Measurements from ENCODE around the gene ATXN7. TPM values are rescaled to one million over a fixed set of nuclear protein-coding genes. Genes with fewer than 3 reads are reported as not detected.

The ATXN7 gene
- polyA plus RNA-seq, 3 donors from 2014 or later, result 5.5 to 11.3 (median 6.0) TPM

- peak overlapping the region in 2 of 5 donors; percentile 32 to 44 for H3K4me3 Mint-ChIP-seq
- no peak for DNase-seq
- H3K36me3 Mint-ChIP-seq, result peaks cover 0 to 4% (median 0%) of the 10 kb centered on the region in 3 donors
- no peaks in the 10 kb centered on the region for H3K9me3 Mint-ChIP-seq
- peaks cover 61 to 91% of the 10 kb centered on the region in 2 donors for H3K4me1 Mint-ChIP-seq
- H3K27me3 Mint-ChIP-seq (ENCODE audit: low read depth in 3 of 3), result peaks cover 0 to 2% (median 0%) of the 10 kb centered on the region in 3 donors
- peak overlapping the region; percentile 42 to 66 (median 54) for H3K27ac Mint-ChIP-seq
These were observed 11.1 kb downstream of the ATXN7 start for GRCh38 chr3:63874769-63875168.

GRCh38 chr3:63875510-63875909 is 11.8 kb downstream of the ATXN7 start:
- Mint-ChIP-seq H3K36me3 (peaks cover 0 to 4% (median 0%) of the 10 kb centered on the region in 3 donors), H3K9me3 (no peaks in the 10 kb centered on the region), H3K4me3 (peak overlapping the region in 2 of 5 donors; percentile 2 to 27), H3K4me1 (peaks cover 65 to 90% of the 10 kb centered on the region in 2 donors), H3K27me3 (ENCODE audit: low read depth in 3 of 3) (peaks cover 0 to 2% (median 0%) of the 10 kb centered on the region in 3 donors), H3K27ac (peak overlapping the region in 5 of 6 donors; percentile 2 to 73 (median 46))
- DNase-seq, result no peak

GRCh38 chr3:63876260-63876659 is 12.6 kb downstream of the ATXN7 start:
- Mint-ChIP-seq H3K36me3 (peaks cover 0 to 4% (median 0%) of the 10 kb centered on the region in 3 donors), H3K9me3 (no peaks in the 10 kb centered on the region), H3K4me1 (peaks cover 67 to 91% of the 10 kb centered on the region in 2 donors), H3K4me3 (no peak overlapping the region), H3K27me3 (ENCODE audit: low read depth in 3 of 3) (peaks cover 0 to 2% (median 0%) of the 10 kb centered on the region in 3 donors), H3K27ac (peak overlapping the region in 1 of 6 donors; percentile 17)
- no peak for DNase-seq

- no peaks in the 10 kb centered on the region for H3K9me3 Mint-ChIP-seq
- H3K4me3 Mint-ChIP-seq, result no peak overlapping the region
- DNase-seq, result no peak
- peaks cover 0 to 2% (median 0%) of the 10 kb centered on the region in 3 donors for H3K27me3 Mint-ChIP-seq (ENCODE audit: low read depth in 3 of 3)
- H3K36me3 Mint-ChIP-seq, result peaks cover 0 to 4% (median 0%) of the 10 kb centered on the region in 3 donors
- H3K27ac Mint-ChIP-seq, result peak overlapping the region; percentile 1 to 66 (median 26)
- H3K4me1 Mint-ChIP-seq, result peaks cover 62 to 88% of the 10 kb centered on the region in 2 donors
These were observed 14.2 kb downstream of the ATXN7 start for GRCh38 chr3:63877737-63878393.

GRCh38 chr3:63878394-63879060 is 14.9 kb downstream of the ATXN7 start:
- Mint-ChIP-seq H3K27me3 (ENCODE audit: low read depth in 3 of 3) (peaks cover 0 to 2% (median 0%) of the 10 kb centered on the region in 3 donors), H3K9me3 (no peaks in the 10 kb centered on the region), H3K27ac (peak overlapping the region; percentile 1 to 67 (median 24)), H3K4me3 (no peak overlapping the region), H3K36me3 (peaks cover 0 to 4% (median 0%) of the 10 kb centered on the region in 3 donors), H3K4me1 (peaks cover 61 to 88% of the 10 kb centered on the region in 2 donors)
- no peak for DNase-seq

- no peaks in the 10 kb centered on the region for H3K9me3 Mint-ChIP-seq
- peaks cover 0 to 2% (median 0%) of the 10 kb centered on the region in 3 donors for H3K27me3 Mint-ChIP-seq (ENCODE audit: low read depth in 3 of 3)
- H3K36me3 Mint-ChIP-seq, result peaks cover 0 to under 1% (median 0%) of the 10 kb centered on the region in 3 donors
- DNase-seq, result no peak
- H3K27ac Mint-ChIP-seq, result peak overlapping the region in 3 of 6 donors; percentile 9 to 55 (median 36)
- H3K4me3 Mint-ChIP-seq, result no peak overlapping the region
- H3K4me1 Mint-ChIP-seq, result peaks cover 52 to 87% of the 10 kb centered on the region in 2 donors
These were observed 17.0 kb downstream of the ATXN7 start for GRCh38 chr3:63880653-63881052.

GRCh38 chr3:63886858-63887257 is 23.2 kb downstream of the ATXN7 start:
- H3K4me1 Mint-ChIP-seq, result peaks cover 25 to 68% of the 10 kb centered on the region in 2 donors

GRCh38 chr3:63891518-63891917 is 27.9 kb downstream of the ATXN7 start:
- Mint-ChIP-seq H3K27ac (no peak overlapping the region), H3K4me1 (peaks cover 29 to 56% of the 10 kb centered on the region in 2 donors), H3K9me3 (no peaks in the 10 kb centered on the region), H3K4me3 (no peak overlapping the region), H3K36me3 (peaks cover 0 to 4% (median 0%) of the 10 kb centered on the region in 3 donors), H3K27me3 (ENCODE audit: low read depth in 3 of 3) (peaks cover 0 to 2% (median 0%) of the 10 kb centered on the region in 3 donors)
- no peak for DNase-seq

More at GRCh38 chr3:63886858-63887257, 23.2 kb downstream of the ATXN7 start:
- Mint-ChIP-seq H3K4me3 (no peak overlapping the region), H3K27ac (peak overlapping the region in 4 of 6 donors; percentile 23 to 77 (median 44)), H3K9me3 (no peaks in the 10 kb centered on the region), H3K27me3 (ENCODE audit: low read depth in 3 of 3) (no peaks in the 10 kb centered on the region), H3K36me3 (peaks cover 0 to 4% (median 0%) of the 10 kb centered on the region in 3 donors)
- no peak for DNase-seq

- Mint-ChIP-seq H3K4me1 (peaks cover 23 to 59% of the 10 kb centered on the region in 2 donors), H3K27me3 (ENCODE audit: low read depth in 3 of 3) (peaks cover 0 to 2% (median 0%) of the 10 kb centered on the region in 3 donors), H3K36me3 (peaks cover 0 to 4% (median 0%) of the 10 kb centered on the region in 3 donors), H3K4me3 (no peak overlapping the region), H3K27ac (peak overlapping the region in 1 of 6 donors; percentile 83), H3K9me3 (no peaks in the 10 kb centered on the region)
- DNase-seq, result no peak
These were observed 29.2 kb downstream of the ATXN7 start for GRCh38 chr3:63892773-63893352.

GRCh38 chr3:63895422-63896189 is 31.9 kb downstream of the ATXN7 start:
- Mint-ChIP-seq H3K9me3 (no peaks in the 10 kb centered on the region), H3K4me3 (no peak overlapping the region), H3K27me3 (ENCODE audit: low read depth in 3 of 3) (peaks cover 0 to 2% (median 0%) of the 10 kb centered on the region in 3 donors), H3K4me1 (peaks cover 23 to 45% of the 10 kb centered on the region in 2 donors), H3K36me3 (peaks cover 4 to 18% (median 4%) of the 10 kb centered on the region in 3 donors), H3K27ac (peak overlapping the region in 1 of 6 donors; percentile 19)
- DNase-seq, result no peak

- no peak for DNase-seq
- Mint-ChIP-seq H3K27ac (peak overlapping the region in 2 of 6 donors; percentile 32 to 46), H3K4me1 (peaks cover 23 to 45% of the 10 kb centered on the region in 2 donors), H3K4me3 (no peak overlapping the region), H3K27me3 (ENCODE audit: low read depth in 3 of 3) (peaks cover 0 to 2% (median 0%) of the 10 kb centered on the region in 3 donors), H3K36me3 (peaks cover 5 to 17% (median 8%) of the 10 kb centered on the region in 3 donors), H3K9me3 (no peaks in the 10 kb centered on the region)
These were observed 32.8 kb downstream of the ATXN7 start for GRCh38 chr3:63896332-63897030.

- H3K27me3 Mint-ChIP-seq (ENCODE audit: low read depth in 3 of 3), result peaks cover 0 to 1% (median 0%) of the 10 kb centered on the region in 3 donors
- peak overlapping the region in 1 of 6 donors; percentile 15 for H3K27ac Mint-ChIP-seq
- H3K4me1 Mint-ChIP-seq, result peaks cover 10 to 24% of the 10 kb centered on the region in 2 donors
- DNase-seq, result no peak
- H3K4me3 Mint-ChIP-seq, result no peak overlapping the region
- H3K9me3 Mint-ChIP-seq, result no peaks in the 10 kb centered on the region
- peaks cover 10 to 14% (median 11%) of the 10 kb centered on the region in 3 donors for H3K36me3 Mint-ChIP-seq
These were observed 36.3 kb downstream of the ATXN7 start for GRCh38 chr3:63900010-63900409.

Data from immature natural killer cell (primary cell).